ENCODE measurements around the gene ZDHHC11. TPM values are rescaled to one million over a fixed set of nuclear protein-coding genes. Genes with fewer than 3 reads are reported as not detected.
"Not testable (repeated sequence)": the region's sequence is repeated elsewhere in the genome, so short reads cannot be mapped to it uniquely, and the experiment has no call there.

Gene ZDHHC11
- total and polyA plus RNA-seq, 12 donors, result 0.57 to 8.6 (median 2.9) TPM; not detected in 2

DNA sequence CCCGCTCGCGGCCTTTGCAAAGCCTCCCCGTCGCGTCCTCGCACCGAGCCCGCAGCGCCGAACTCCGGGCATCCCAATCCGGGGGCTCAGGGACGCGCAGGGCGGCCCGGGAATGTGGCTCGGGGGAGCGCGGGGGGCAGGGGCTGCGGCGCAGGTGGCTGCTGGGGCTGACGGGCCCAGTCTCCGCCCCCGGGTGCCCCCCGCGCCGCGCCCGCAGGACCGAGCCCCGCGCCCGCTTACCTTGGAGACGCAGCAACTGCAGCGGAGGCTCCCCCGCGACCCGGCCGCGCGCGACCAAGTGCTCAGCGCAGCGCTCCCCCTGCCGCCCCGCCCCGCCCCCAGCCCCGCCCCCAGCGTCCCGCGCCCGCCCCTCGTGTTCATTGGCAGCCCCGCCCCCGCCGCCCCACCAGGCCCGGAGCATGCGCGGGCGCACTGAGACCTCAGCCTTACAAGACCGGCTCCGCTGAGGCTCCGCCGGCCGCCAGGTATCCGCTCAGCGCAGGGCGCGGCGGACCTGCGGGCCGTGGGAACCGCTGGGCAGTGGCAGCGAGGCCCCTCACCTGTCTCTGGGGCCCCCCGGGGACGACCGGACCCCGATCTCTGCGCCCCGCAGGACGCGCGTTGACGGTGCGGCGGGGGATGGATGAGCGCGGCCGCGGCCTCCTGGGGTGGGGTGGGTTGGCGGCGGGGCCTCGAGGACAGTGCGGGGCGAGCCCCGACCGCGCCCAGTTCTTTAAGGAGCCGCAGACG lies 66.2 kb downstream of the ZDHHC11 start, which contains the start of gene ZDHHC11B:
Gene ZDHHC11B (minus strand): TSS at position 302 of the 750 bp plus-strand sequence. CDS start 17,810 bp downstream, outside the sequence.
- DNase-seq, result peak; percentile 82 to 96 (median 91)
- Histone ChIP-seq H3K27ac (peak within 1 kb of the TSS in 1 of 5 donors; percentile 56), H3K4me1 (replicated peaks in 1 of 2) (peaks cover 10 to 16% of the 10 kb centered on the region in 2 donors), H3K4me3 (peak within 1 kb of the TSS in 3 of 4 donors; percentile 65 to 93 (median 67))
- H3K27me3 ChIP-seq; intact Hi-C loops (cut with DNase I); H3K36me3 ChIP-seq (replicated peaks in 1 of 2); H3K9me3 ChIP-seq (replicated peaks in 1 of 3): not testable (repeated sequence)
- TF ChIP-seq POLR2A (IDR thresholded peaks at IDR 0.05), result peak in 1 of 2 donors; percentile 16
- 1 to 3% (median 1%) methylated on average over 39 to 84 of the region's 101 CpGs; no CpG with 5 or more reads in 1 of the 4 donors for WGBS, 4 donors

DNA sequence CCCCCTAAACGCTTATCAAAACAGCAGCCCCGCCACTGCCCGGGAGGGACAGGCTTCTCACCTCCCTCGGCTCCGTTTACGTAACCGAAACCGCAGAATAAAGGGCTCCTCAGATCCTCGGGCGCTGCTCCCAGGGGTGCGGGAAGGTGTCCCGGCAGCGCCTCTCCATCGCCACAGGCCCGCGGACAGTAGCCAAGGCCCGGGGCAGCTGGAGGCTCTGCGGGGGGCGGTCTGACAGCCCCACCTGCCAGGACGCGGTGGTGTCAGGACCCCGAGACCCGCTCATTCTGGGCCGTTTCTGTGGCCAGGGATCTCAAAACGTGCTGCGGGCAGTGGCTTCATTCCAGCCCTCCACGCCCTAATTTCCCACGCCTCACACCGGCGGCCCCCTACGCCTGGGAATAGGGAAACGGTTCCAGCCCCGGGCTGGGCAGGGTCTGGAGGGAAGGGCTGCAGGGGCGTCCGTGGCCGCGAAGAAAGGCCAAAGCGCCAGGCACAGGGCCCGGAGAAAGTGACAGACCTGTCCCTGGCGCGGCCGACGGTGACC lies 66.8 kb downstream of the ZDHHC11 start:
- peak overlapping the region in 1 of 5 donors; percentile 56 for H3K27ac ChIP-seq
- intact Hi-C loops (cut with DNase I); H3K27me3 ChIP-seq; H3K9me3 ChIP-seq (replicated peaks in 1 of 3); H3K36me3 ChIP-seq (replicated peaks in 1 of 2): not testable (repeated sequence)
- peak overlapping the region in 2 of 4 donors; percentile 67 to 93 for H3K4me3 ChIP-seq
- H3K4me1 ChIP-seq (replicated peaks in 1 of 2), result peaks cover 10 to 16% of the 10 kb centered on the region in 2 donors
- 0 to 4% (median 0%) methylated on average over 8 to 43 of the region's 43 CpGs for WGBS, 4 donors
- DNase-seq, result peak in 4 of 7 donors; percentile 15 to 32 (median 20)

DNA sequence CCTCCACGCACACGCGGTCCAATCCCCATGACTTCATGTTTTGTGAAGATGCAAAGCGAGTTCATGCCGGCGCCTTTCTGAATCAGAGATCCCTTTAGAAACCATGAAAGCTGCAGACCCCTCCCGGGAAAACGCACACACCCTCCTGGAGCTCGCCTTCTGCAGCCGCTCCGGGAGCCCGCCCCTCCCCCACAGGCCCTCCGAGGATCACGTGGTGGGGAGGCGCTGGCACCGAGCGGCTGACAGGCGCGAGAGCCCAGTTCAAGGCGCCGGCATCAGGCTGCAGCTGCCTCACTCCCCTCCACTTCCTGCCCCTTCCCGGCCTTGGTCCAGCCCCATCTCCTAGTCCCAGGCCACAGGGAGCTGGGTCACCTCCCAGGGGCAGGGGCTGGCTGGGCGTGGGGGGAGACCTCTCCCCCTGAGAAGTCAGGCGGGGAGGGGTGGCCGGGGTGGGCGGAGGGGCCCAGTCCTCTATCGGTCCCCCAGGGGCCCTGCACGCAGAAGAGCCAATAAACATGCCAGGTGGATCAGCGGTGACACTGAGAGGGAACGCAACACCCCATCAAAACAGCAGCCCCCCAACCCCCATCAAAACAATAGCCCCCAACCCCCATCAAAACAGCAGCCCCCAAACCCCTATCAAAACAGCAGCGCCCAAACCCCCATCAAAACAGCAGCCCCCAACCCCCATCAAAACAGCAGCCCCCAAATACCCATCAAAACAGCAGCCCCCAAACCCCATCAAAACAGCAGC lies 67.6 kb downstream of the ZDHHC11 start:
- intact Hi-C loops (cut with DNase I); H3K27ac ChIP-seq; H3K9me3 ChIP-seq (replicated peaks in 1 of 3); H3K27me3 ChIP-seq; H3K36me3 ChIP-seq (replicated peaks in 1 of 2): not testable (repeated sequence)
- peak in 5 of 7 donors; percentile 45 to 80 (median 54) for DNase-seq
- WGBS, 4 donors, result 0 to 3% (median 3%) methylated on average over 2 to 30 of the region's 31 CpGs
- peak overlapping the region in 2 of 4 donors; percentile 13 to 23 for H3K4me3 ChIP-seq
- H3K4me1 ChIP-seq (replicated peaks in 1 of 2), result peaks cover 10 to 16% of the 10 kb centered on the region in 2 donors

DNA sequence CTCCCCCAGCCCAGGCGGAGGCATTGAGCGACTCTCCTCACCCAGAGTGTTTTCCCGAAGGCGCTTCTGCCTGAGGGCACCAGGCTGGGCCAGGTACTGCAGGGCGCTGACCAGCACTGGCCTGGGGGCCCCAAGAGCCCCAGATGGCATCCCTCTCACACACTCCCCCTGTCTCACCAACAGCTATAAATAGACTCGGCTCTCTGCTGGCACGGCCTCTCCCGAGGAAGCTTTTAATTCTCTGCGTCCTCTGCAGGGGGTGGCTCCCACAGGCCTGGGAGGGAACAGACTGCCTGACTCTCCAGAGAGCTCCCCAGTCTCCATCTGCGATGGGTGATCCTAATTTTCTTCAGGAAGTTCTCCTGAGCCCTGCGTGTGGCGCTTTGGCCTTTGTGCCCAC lies 68.4 kb downstream of the ZDHHC11 start:
- H3K36me3 ChIP-seq (replicated peaks in 1 of 2); H3K27me3 ChIP-seq; H3K27ac ChIP-seq; H3K4me3 ChIP-seq; H3K9me3 ChIP-seq (replicated peaks in 1 of 3); intact Hi-C loops (cut with DNase I); DNase-seq: not testable (repeated sequence)
- peaks cover 10 to 16% of the 10 kb centered on the region in 2 donors for H3K4me1 ChIP-seq (replicated peaks in 1 of 2)
- no CpG with 5 or more reads among the region's 12 CpGs for WGBS, 4 donors

DNA sequence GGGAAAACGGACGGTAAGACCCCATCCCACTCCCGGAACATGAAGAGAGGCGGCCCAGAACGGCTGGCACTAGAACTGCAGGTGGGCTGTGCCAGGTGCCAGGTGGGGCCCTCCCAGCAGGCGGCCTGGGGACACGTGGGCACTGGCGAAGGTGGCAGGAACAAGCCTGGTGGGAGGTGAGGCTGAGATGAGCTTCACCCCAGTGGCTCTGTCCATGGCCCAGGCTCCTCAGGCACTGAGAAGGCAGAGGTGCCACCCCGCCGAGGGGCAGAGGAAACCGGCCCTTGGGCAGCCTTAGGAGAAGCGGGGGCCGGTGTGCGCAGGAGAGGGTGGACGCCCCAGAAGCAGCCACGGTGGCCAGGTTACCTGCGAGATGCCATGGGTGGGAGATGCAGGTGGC lies 70.2 kb downstream of the ZDHHC11 start:
- H3K27me3 ChIP-seq; DNase-seq; H3K27ac ChIP-seq; intact Hi-C loops (cut with DNase I); H3K36me3 ChIP-seq (replicated peaks in 1 of 2); H3K9me3 ChIP-seq (replicated peaks in 1 of 3); H3K4me3 ChIP-seq: not testable (repeated sequence)
- 83 to 92% (median 86%) methylated on average over 12 to 17 of the region's 17 CpGs for WGBS, 4 donors
- peaks cover 10 to 16% of the 10 kb centered on the region in 2 donors for H3K4me1 ChIP-seq (replicated peaks in 1 of 2)

DNA sequence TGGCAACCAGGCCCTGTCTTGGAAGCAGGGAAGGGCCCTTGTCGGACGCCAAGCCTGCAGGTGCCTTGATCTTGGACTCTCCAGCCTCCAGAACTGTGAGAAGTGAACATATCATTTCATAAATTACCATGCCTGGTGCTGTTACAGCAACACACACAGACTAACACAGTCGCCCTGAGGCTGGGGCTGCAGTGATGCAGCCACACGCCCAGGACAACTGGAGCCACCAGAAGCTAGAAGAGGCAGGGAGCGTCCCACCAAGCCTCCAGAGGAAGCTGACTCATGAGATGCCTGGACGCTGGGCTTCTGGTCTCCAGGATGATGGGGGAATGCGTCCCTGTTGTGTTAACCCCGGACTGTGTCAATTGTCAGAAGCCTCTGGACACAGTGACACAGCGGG lies 71.8 kb downstream of the ZDHHC11 start:
- not testable (repeated sequence) for H3K4me1 ChIP-seq (replicated peaks in 1 of 2); H3K27me3 ChIP-seq; H3K4me3 ChIP-seq; DNase-seq; H3K27ac ChIP-seq; H3K36me3 ChIP-seq (replicated peaks in 1 of 2); H3K9me3 ChIP-seq (replicated peaks in 1 of 3)
- intact Hi-C loops (cut with DNase I), result loop anchor here in 1 of 2 donors (10.0 kb wide), 1 partner anchor 94 kb away; no protein-coding TSS in a partner anchor
- whole genome bisulfite sequencing, 4 donors, result 83 to 100% (median 85%) methylated on average over 1 to 8 of the region's 9 CpGs

DNA sequence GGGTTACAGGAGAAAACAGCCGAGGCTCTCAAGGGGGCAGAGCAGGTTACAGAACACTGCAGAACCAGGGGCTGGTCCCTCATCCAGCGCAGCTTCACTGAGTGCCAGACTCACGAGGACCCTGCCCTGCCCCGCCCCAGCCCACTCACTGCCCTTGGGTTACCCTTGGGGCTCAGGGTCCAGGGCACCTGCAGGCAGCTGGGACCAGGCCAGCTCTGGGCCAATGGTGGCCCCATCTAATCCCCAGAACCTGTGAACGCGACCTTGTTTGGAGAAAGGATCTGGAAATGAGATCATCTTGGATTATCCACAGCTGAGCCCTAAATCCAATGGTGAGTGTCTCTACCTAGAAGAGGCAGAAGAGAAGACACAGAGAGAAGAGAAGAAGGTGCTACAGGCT lies 72.4 kb downstream of the ZDHHC11 start:
- not testable (repeated sequence) for H3K4me3 ChIP-seq; H3K4me1 ChIP-seq (replicated peaks in 1 of 2); H3K9me3 ChIP-seq (replicated peaks in 1 of 3); H3K36me3 ChIP-seq (replicated peaks in 1 of 2); H3K27me3 ChIP-seq; H3K27ac ChIP-seq; DNase-seq
- WGBS, 4 donors, result 90 to 100% (median 95%) methylated on average over 2 to 4 of the region's 6 CpGs; no CpG with 5 or more reads in 1 of the 4 donors
- intact Hi-C loops (cut with DNase I), result loop anchor here in 1 of 2 donors (10.0 kb wide), 1 partner anchor 94 kb away; no protein-coding TSS in a partner anchor
